GM12891 (cell line): Measurements from ENCODE around the gene IKZF4.

Experiments used
- POLR2A ChIP-seq: IDR thresholded peaks from 2 replicates; pipeline ENCODE4 v1.6.1; 2011; ENCODE audit warnings: low read depth, low read length, control low read depth
- POLR2AphosphoS5 ChIP-seq: IDR thresholded peaks from 2 replicates; pipeline ENCODE4 v1.6.1; 2011; ENCODE audit warnings: low read depth, low read length, control low read depth

DNA sequence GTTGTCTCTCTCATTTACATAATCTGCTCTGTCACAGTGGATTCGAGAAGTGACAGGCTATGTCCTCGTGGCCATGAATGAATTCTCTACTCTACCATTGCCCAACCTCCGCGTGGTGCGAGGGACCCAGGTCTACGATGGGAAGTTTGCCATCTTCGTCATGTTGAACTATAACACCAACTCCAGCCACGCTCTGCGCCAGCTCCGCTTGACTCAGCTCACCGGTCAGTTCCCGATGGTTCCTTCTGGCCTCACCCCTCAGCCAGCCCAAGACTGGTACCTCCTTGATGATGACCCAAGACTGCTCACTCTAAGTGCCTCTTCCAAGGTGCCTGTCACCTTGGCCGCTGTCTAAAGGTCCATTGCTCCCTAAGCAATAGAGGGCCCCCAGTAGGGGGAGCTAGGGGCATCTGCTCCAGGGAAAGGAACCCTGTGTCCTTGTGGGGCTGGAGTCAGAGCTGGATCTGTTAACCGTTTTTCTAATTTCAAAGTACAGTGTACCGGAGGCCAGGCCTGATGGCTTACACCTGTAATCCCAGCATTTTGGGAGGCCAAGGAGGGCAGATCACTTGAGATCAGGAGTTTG lies 64.2 kb downstream of the IKZF4 start:
- no peak for TF ChIP-seq POLR2A
- TF ChIP-seq POLR2AphosphoS5: no peak
